ENCODE data around the gene SET.
"Not testable (repeated sequence)": the region's sequence is repeated elsewhere in the genome, so short reads cannot be mapped to it uniquely, and the experiment has no call there.

SET gene

GRCh38 chr9:128687453-128687852 is 1.6 kb upstream of the SET start:
- no peak for DNase-seq (ENCODE audit: low read depth)

GRCh38 chr9:128689293-128689774 is 312 bp downstream of the SET start:
- peak; percentile 59 for DNase-seq (ENCODE audit: low read depth)

- peak; percentile 55 for DNase-seq (ENCODE audit: low read depth)
Measured at GRCh38 chr9:128689820-128690683, 1.0 kb downstream of the SET start.

GRCh38 chr9:128690684-128691034 is 1.6 kb downstream of the SET start:
- DNase-seq (ENCODE audit: low read depth) = no peak

GRCh38 chr9:128693738-128694137 is 4.7 kb downstream of the SET start:
- DNase-seq (ENCODE audit: low read depth) = not testable (repeated sequence)

- no peak for DNase-seq (ENCODE audit: low read depth)
Measured at GRCh38 chr9:128694344-128694743, 5.3 kb downstream of the SET start.

- no peak for DNase-seq (ENCODE audit: low read depth)
Measured at GRCh38 chr9:128696923-128697707, 8.1 kb downstream of the SET start.

- DNase-seq (ENCODE audit: low read depth) = not testable (repeated sequence)
Measured at GRCh38 chr9:128699096-128699795, 10.2 kb downstream of the SET start.

GRCh38 chr9:128701227-128701854 is 12.3 kb downstream of the SET start:
- no peak for DNase-seq (ENCODE audit: low read depth)

GRCh38 chr9:128702445-128702948 is 13.5 kb downstream of the SET start, which contains the start of gene PKN3:
TSS of gene PKN3 (plus strand) at chr9:128702503. CDS start at chr9:128702916, 413 bp downstream.
- peak; percentile 62 for DNase-seq (ENCODE audit: low read depth)

GRCh38 chr9:128702949-128703615 is 14.1 kb downstream of the SET start:
- no peak for DNase-seq (ENCODE audit: low read depth)

- no peak for DNase-seq (ENCODE audit: low read depth)
Measured at GRCh38 chr9:128703616-128704355, 14.8 kb downstream of the SET start.

- DNase-seq (ENCODE audit: low read depth) = no peak
Measured at GRCh38 chr9:128704356-128704670, 15.3 kb downstream of the SET start.

GRCh38 chr9:128705051-128705965 is 16.3 kb downstream of the SET start:
- DNase-seq (ENCODE audit: low read depth) = no peak

- no peak for DNase-seq (ENCODE audit: low read depth)
Measured at GRCh38 chr9:128706045-128706444, 17.0 kb downstream of the SET start.

GRCh38 chr9:128706671-128707381 is 17.8 kb downstream of the SET start:
- DNase-seq (ENCODE audit: low read depth) = no peak

- DNase-seq (ENCODE audit: low read depth) = no peak
Measured at GRCh38 chr9:128707446-128707845, 18.4 kb downstream of the SET start.

GRCh38 chr9:128712451-128713410 is 23.7 kb downstream of the SET start:
- DNase-seq (ENCODE audit: low read depth) = no peak
